Calu3 (cell line): ENCODE results near the gene ERV3-1. TPM values are rescaled to one million over a fixed set of nuclear protein-coding genes. Genes with fewer than 3 reads are reported as not detected.

Source experiments
- BruUV-seq: library from RNA; stranded (reverse); fragments of 400-500 nt; replicated peaks from 2 replicates; lab custom pipeline; 2021; lab: Mats Ljungman, UMichigan
- CTCF ChIA-PET: fragments of 300-600 bp; sonication (Branson Sonifier 250); formaldehyde crosslinking; loops from one replicate; lab custom pipeline; 2022; ENCODE audit warnings: antibody characterized with exemption; lab: Charles Lee
- DNase-seq: peaks from one replicate; pipeline ENCODE4 v3.0.0; 2022
- H3K27ac Mint-ChIP-seq: one replicate; pipeline ENCODE4 v1.8.0; 2022; ENCODE audit warnings: mixed read lengths; ENCODE audit not compliant: unreplicated experiment
- H3K27me3 Mint-ChIP-seq: one replicate; pipeline ENCODE4 v1.8.0; 2022; ENCODE audit warnings: mixed read lengths; ENCODE audit not compliant: unreplicated experiment
- H3K36me3 Mint-ChIP-seq: one replicate; pipeline ENCODE4 v1.8.0; 2022; ENCODE audit warnings: mild to moderate bottlenecking, moderate library complexity, mixed read lengths; ENCODE audit not compliant: insufficient read depth, unreplicated experiment
- H3K4me1 Mint-ChIP-seq: one replicate; pipeline ENCODE4 v1.8.0; 2022; ENCODE audit warnings: mild to moderate bottlenecking, low read depth, mixed read lengths; ENCODE audit not compliant: unreplicated experiment
- H3K4me3 Mint-ChIP-seq: one replicate; pipeline ENCODE4 v1.8.0; 2022; ENCODE audit warnings: mild to moderate bottlenecking, low read depth, moderate library complexity, mixed read lengths; ENCODE audit not compliant: unreplicated experiment
- H3K9me3 Mint-ChIP-seq: one replicate; pipeline ENCODE4 v1.8.0; 2022; ENCODE audit warnings: low read depth, mixed read lengths; ENCODE audit not compliant: unreplicated experiment
- intact Hi-C: fragments of 100-400 bp; cut with micrococcal nuclease; formaldehyde crosslinking; loops from one replicate; pipeline ENCODE4 v1.10.0; 2022; ENCODE audit not compliant: unreplicated experiment
- total RNA-seq: library from RNA; stranded (reverse); gene quantifications from 2 replicates; pipeline ENCODE4 v1.2.3, GENCODE V29; 2022
- TF ChIP-seq, protein P1 (sequence below): fragments of 200-600 bp; IDR thresholded peaks from one replicate; pipeline ENCODE4 v1.8.0; 2022; ENCODE audit warnings: antibody characterized with exemption; ENCODE audit not compliant: unreplicated experiment

ERV3-1 gene
- total RNA-seq, 1 experiment from 2014 or later, result 7.2 TPM

DNA sequence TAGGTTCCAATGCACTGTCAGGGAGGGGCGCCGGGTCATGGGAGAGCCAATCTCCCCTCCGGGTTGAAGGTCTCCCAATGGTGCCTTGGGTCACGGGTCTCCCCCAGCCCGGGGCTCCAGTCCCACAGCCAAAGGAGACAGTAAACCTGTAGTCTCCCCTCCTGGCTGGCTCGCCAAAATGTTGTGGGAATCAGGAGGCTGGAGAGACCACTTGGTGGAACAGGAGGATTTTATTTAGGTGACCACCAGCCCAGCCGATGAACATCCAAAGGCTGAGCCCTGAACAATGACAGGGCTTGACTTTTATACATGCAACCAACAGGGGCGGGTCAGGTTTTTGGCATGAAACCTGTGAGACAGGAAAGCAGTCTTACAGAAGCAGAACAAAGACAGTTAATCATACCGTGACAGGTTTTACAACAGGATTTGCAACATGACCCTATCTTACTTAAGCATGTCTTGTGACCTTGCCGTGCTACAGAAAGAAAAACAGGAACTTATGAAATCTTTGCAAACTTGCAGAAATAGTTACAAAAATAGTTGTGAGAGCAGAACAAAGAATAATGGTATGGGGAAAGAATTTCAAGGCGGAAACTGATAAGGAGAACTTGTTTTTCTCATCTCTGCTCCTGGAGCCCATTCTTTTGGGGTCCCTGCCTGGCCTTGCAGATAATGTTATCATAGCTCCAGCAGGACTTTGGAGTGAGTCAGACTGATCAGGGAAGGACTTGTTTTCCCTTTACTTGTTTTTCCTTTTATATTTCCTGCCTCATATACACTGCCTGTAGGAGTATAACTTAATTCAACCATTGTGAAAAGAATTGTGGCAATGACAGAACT is 7.1 kb downstream of the ERV3-1 start:
- intact Hi-C loops, result no loop called here
- no peak overlapping the region for H3K4me3 Mint-ChIP-seq
- H3K36me3 Mint-ChIP-seq, result peaks cover 37% of the 10 kb centered on the region
- peaks cover 10% of the 10 kb centered on the region for H3K4me1 Mint-ChIP-seq
- BruUV-seq, result no TSS peak
- TF ChIP-seq, protein P1, sequence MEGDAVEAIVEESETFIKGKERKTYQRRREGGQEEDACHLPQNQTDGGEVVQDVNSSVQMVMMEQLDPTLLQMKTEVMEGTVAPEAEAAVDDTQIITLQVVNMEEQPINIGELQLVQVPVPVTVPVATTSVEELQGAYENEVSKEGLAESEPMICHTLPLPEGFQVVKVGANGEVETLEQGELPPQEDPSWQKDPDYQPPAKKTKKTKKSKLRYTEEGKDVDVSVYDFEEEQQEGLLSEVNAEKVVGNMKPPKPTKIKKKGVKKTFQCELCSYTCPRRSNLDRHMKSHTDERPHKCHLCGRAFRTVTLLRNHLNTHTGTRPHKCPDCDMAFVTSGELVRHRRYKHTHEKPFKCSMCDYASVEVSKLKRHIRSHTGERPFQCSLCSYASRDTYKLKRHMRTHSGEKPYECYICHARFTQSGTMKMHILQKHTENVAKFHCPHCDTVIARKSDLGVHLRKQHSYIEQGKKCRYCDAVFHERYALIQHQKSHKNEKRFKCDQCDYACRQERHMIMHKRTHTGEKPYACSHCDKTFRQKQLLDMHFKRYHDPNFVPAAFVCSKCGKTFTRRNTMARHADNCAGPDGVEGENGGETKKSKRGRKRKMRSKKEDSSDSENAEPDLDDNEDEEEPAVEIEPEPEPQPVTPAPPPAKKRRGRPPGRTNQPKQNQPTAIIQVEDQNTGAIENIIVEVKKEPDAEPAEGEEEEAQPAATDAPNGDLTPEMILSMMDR, result no peak
- peak overlapping the region; percentile 87 for H3K27ac Mint-ChIP-seq
- CTCF ChIA-PET, result no interaction called here
- DNase-seq, result peak; percentile 1
- H3K27me3 Mint-ChIP-seq, result no peaks in the 10 kb centered on the region
- H3K9me3 Mint-ChIP-seq, result peaks cover 11% of the 10 kb centered on the region

GRCh38 chr7:64998865-64999164 is 7.7 kb downstream of the ERV3-1 start:
- no peak for DNase-seq
- Mint-ChIP-seq H3K27ac (peak overlapping the region; percentile 87), H3K27me3 (no peaks in the 10 kb centered on the region), H3K4me1 (peaks cover 10% of the 10 kb centered on the region), H3K36me3 (peaks cover 35% of the 10 kb centered on the region), H3K4me3 (no peak overlapping the region), H3K9me3 (peaks cover 12% of the 10 kb centered on the region)
- no TSS peak for BruUV-seq
- CTCF ChIA-PET, result no interaction called here
- intact Hi-C loops, result no loop called here
- TF ChIP-seq, protein P1, result no peak

DNA sequence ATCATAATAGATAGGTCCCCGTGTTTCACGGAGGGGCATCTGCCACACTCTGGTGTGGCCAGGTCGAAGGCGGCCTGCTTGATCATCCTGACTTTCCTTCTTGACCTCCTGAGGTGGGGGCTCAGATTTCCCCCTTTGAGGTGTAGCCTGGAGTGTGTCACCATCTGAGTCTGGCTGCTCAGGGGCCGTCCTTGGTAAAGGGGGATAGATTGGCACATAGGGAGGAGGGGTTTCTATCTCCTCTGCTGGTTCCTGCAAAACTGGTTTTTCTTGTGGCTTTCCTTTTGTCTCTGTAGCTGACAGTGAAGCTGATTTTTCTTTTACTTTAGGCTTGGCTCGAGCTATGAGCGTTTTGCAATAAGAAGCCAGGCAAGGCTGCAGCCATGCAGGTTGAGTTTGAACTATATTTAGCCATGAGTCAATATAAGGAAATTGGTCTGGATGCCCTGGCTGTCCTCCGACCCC is 8.5 kb downstream of the ERV3-1 start:
- CTCF ChIA-PET, result no interaction called here
- peaks cover 12% of the 10 kb centered on the region for H3K9me3 Mint-ChIP-seq
- peak overlapping the region; percentile 87 for H3K27ac Mint-ChIP-seq
- peaks cover 10% of the 10 kb centered on the region for H3K4me1 Mint-ChIP-seq
- BruUV-seq, result no TSS peak
- intact Hi-C loops, result no loop called here
- TF ChIP-seq, protein P1, result no peak
- DNase-seq, result peak; percentile 38
- peaks cover 33% of the 10 kb centered on the region for H3K36me3 Mint-ChIP-seq
- no peak overlapping the region for H3K4me3 Mint-ChIP-seq
- no peaks in the 10 kb centered on the region for H3K27me3 Mint-ChIP-seq

- no TSS peak for BruUV-seq
- Mint-ChIP-seq H3K4me1 (peaks cover 10% of the 10 kb centered on the region), H3K9me3 (peaks cover 13% of the 10 kb centered on the region), H3K36me3 (peaks cover 28% of the 10 kb centered on the region), H3K4me3 (no peak overlapping the region), H3K27ac (peak overlapping the region; percentile 42), H3K27me3 (no peaks in the 10 kb centered on the region)
- DNase-seq, result no peak
- intact Hi-C loops, result no loop called here
- TF ChIP-seq, protein P1, result no peak
- CTCF ChIA-PET, result no interaction called here
Measured at GRCh38 chr7:64997164-64997908, 9.2 kb downstream of the ERV3-1 start.
